Gastrocnemius medialis (tissue), 4 donors: Measurements from ENCODE around the gene PCSK6.
"Not testable (repeated sequence)": the region's sequence is repeated elsewhere in the genome, so short reads cannot be mapped to it uniquely, and the experiment has no call there.

Experiments used
- POLR2A ChIP-seq, 2 donors: fragments of 450-650 bp; IDR thresholded peaks; one replicate each; pipeline ENCODE4 v1.6.1; 2017; ENCODE audit warnings: antibody characterized with exemption in 2 of 2, mild to moderate bottlenecking in 2 of 2, moderate library complexity in 2 of 2
- TF ChIP-seq, protein P1 (sequence below), 5 experiments: fragments of 450-650 bp in 3 of 5; fragments of 200-600 bp in 2 of 5; sonication (generic) in 2 of 5; IDR thresholded peaks in 4 of 5; conservative IDR thresholded peaks in 1 of 5; 1 replicate in 4 of 5; 2 replicates in 1 of 5; pipeline ENCODE4 v1.5.1; 2016 to 2019; ENCODE audit warnings: antibody characterized with exemption in 5 of 5, mild to moderate bottlenecking in 3 of 5, moderate library complexity in 3 of 5

DNA sequence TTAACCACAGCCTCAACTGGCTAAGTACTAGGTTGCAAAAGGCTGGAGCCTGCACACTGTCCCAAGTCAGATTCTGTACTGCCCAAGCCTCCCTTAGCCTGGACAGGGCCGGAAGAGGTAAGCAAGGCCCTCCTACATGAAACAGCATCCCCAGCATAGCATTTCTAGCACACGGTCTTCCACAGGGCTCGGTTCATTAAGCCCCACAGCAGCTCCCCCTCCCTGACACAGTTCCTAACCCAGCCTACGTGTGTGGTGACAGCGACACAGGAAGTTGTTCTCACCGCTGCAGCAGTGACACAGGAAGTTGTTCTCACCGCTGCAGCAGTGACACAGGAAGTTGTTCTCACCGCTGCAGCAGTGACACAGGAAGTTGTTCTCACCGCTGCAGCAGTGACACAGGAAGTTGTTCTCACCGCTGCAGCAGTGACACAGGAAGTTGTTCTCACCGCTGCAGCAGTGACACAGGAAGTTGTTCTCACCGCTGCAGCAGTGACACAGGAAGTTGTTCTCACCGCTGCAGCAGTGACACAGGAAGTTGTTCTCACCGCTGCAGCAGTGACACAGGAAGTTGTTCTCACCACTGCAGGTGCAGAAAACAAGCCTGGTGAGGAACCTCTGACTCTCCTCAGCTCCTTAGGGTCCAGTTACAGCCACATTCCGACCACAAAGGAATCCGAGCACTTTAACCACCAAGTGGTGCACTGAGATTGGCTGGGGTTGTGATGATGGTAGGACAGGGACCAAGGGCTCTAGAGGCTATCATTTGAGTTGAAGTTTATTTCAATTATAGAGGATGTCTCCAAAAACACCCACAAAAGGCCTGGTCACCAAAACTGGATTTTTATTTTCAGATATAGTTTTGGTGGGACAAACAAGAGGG is 155.4 kb downstream of the PCSK6 start:
- TF ChIP-seq, protein P1, sequence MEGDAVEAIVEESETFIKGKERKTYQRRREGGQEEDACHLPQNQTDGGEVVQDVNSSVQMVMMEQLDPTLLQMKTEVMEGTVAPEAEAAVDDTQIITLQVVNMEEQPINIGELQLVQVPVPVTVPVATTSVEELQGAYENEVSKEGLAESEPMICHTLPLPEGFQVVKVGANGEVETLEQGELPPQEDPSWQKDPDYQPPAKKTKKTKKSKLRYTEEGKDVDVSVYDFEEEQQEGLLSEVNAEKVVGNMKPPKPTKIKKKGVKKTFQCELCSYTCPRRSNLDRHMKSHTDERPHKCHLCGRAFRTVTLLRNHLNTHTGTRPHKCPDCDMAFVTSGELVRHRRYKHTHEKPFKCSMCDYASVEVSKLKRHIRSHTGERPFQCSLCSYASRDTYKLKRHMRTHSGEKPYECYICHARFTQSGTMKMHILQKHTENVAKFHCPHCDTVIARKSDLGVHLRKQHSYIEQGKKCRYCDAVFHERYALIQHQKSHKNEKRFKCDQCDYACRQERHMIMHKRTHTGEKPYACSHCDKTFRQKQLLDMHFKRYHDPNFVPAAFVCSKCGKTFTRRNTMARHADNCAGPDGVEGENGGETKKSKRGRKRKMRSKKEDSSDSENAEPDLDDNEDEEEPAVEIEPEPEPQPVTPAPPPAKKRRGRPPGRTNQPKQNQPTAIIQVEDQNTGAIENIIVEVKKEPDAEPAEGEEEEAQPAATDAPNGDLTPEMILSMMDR (IDR thresholded peaks at IDR 0.05 in 4 of 5, conservative IDR thresholded peaks at IDR 0.05 in 1 of 5) = not testable (repeated sequence)
- TF ChIP-seq POLR2A (IDR thresholded peaks at IDR 0.05) = not testable (repeated sequence)
